ENCODE data around the gene AGAP6.
"Not testable (repeated sequence)": the region's sequence is repeated elsewhere in the genome, so short reads cannot be mapped to it uniquely, and the experiment has no call there.

AGAP6 gene

DNA sequence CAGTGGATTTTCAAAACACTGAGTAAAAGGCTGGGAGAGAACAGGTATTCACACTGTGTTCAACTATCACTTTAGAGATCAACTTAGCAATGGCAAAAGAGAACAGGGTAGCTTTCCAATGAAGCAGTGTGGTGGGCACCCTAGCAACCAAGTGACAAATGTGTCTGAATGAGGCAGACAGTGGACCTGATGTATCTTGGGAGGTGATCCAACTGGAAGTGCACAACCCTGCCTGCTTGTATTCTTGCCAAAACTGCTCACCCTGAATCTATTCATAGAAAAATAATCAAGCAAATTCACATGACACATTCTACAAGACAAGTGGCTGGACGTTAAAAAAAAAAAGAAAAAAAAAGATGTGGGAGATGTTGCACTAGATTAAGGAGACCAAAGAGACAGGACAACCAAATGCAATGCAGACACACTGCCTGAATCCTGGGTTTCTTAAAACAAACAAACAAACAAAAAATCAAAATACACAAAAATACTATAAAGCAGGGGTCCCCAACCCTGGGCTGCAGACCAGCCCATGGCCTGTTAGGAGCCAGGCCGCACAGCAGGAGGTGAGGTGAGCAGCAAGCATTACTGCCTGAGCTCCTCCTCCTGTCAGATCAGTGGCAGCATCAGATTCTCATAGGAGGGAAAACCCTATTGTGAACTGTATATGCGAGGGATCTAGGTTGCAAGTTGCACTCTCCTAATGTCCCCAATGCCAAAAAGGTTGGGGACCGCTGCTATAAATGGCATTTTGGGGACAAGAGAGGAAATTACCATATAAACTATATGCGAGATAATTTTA is 67.5 kb downstream of the AGAP6 start:
- not testable (repeated sequence) for H3K9me3 Mint-ChIP-seq, H3K4me3 Mint-ChIP-seq, H3K4me1 Mint-ChIP-seq, H3K36me3 Mint-ChIP-seq, H3K27me3 Mint-ChIP-seq, H3K27ac Mint-ChIP-seq

DNA sequence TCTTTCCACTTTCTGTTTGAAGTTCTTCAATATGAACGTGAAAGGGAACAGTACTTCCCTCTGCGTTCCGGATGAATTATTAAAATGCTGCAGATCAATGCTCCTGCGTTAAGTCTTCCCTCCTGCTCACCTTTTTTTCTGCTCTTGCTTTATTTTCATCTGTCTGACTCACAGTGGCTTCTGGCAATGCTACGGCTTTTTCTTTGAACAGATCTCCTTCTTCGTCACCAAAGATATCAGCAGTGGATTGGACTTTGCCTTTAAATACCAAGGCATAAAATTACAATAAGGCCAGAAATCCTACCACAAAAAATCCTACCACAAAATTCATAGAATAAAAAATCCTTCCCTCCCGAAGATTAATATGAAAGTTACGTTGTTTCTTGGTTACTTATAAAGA is 68.4 kb downstream of the AGAP6 start:
- H3K36me3 Mint-ChIP-seq, H3K27me3 Mint-ChIP-seq, H3K27ac Mint-ChIP-seq, H3K4me3 Mint-ChIP-seq, H3K4me1 Mint-ChIP-seq, H3K9me3 Mint-ChIP-seq: not testable (repeated sequence)

DNA sequence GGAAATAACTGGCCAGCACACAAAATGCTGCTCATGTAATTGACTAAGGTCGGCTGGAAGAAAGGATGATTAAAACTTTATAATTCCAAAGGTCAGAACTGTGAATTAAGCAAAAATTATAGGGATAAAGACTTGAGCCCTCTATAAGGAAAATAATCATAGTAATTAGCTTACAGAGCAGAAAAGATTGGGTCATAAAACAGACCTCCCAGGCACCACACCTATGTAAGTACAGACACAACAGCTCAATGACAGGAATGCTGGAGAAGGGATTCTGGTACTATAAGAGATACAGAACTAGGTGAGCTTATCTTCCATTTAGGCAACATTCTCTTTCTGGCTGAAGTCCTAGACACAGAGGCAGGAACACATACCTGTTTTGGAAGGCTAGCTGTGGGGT is 70.5 kb downstream of the AGAP6 start:
- not testable (repeated sequence) for H3K27me3 Mint-ChIP-seq, H3K4me3 Mint-ChIP-seq, H3K27ac Mint-ChIP-seq, H3K4me1 Mint-ChIP-seq, H3K9me3 Mint-ChIP-seq, H3K36me3 Mint-ChIP-seq

DNA sequence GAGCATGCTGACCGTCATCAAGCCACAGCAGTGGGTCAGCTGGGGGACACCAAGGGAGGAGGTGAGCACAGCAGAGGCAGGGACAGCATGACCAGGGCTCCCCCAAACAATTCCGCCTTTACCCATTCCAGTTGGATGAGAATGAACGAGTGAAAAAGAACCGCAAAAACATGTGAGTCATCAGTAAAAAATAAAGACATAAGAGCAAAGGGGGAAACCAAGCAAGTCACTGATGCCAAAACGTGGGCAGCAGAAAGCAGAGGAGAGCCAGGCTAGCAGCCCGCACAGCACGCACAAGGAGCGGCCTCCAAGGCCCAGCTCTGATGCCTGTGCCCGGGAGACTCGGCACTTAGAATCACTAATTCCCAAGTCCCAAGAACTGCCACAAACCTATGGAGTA is 71.7 kb downstream of the AGAP6 start:
- not testable (repeated sequence) for H3K4me1 Mint-ChIP-seq, H3K4me3 Mint-ChIP-seq, H3K27me3 Mint-ChIP-seq, H3K36me3 Mint-ChIP-seq, H3K9me3 Mint-ChIP-seq
- peak overlapping the region; percentile 38 for H3K27ac Mint-ChIP-seq
